ENCODE measurements around the gene GSTA4. TPM values are rescaled to one million over a fixed set of nuclear protein-coding genes. Genes with fewer than 3 reads are reported as not detected.
"Not testable (repeated sequence)": the region's sequence is repeated elsewhere in the genome, so short reads cannot be mapped to it uniquely, and the experiment has no call there.

GSTA4 gene
- total RNA-seq, 1 donor from 2014 or later = 12.1 TPM

DNA sequence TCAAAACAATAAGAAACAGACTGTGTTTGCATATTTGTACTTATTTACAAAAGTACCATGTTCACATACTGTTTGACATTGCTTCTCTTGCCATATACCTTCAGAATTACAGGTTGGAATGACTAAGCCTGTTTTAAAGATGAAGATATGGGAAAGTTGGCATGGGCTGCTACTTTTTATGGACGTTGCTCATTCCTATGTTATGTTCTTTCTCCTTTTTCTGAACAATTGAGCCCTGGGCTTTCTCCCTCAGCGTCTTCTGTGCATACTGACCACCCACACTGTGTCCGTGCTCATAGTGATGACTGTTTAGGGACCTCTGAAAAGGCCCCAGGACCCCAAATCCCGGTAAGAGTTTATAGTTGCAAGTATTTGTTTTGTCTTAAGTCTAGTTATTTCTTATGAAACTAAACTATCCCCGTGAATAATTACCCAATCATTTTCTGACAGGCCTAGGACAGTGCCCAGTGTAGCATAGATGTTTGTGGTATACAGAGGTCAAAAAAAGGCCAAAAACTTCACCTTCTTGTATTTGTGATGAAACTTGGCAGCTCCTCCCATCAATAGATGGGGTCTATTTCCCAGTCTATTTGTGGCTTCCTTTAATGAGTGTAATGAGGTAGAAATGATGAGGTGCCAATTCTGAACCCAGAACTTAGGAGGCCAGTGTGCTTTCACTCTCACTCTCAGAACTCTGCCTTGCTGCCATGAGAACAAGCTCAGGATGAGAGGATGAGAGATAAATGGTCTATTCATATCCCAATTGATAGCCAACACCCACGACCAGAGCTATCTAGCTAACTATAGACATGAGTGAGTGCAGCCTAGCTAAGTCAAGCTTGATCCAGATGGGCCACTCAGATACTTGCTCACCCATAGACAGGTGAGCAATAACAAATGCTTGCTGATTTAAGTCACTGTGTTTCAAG, 40.9 kb downstream of the GSTA4 start:
- no peak overlapping the region for H3K4me3 ChIP-seq (ENCODE audit: low read depth, low read length)
- TF ChIP-seq CTCF (conservative IDR thresholded peaks at IDR 0.05; ENCODE audit: low read depth, low read length) = no peak
- DNase-seq (ENCODE audit: low read depth) = no peak

- no peak overlapping the region for H3K4me3 ChIP-seq (ENCODE audit: low read depth, low read length)
- no peak for TF ChIP-seq CTCF (conservative IDR thresholded peaks at IDR 0.05; ENCODE audit: low read depth, low read length)
- DNase-seq (ENCODE audit: low read depth) = no peak
Observed at GRCh38 chr6:52946306-52946705, 48.8 kb downstream of the GSTA4 start.

DNA sequence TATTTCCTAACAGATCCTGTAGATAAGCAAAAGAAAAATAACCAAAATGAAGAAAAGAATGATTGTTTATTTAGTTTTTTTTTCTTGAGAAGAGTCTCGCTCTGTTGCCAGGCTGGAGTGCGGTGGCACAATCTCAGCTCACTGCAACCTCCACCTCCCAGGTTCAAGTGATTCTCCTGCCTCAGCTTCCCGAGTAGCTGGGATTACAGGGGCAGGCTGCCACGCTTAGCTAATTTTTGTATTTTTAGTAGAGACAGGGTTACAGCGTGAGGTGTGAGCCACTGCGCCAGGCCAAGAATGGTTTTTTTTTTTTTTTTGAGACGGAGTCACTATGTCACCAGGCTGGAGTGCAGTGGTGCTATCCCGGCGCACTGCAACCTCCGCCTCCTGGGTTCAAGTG, 52.3 kb downstream of the GSTA4 start:
- DNase-seq (ENCODE audit: low read depth); H3K4me3 ChIP-seq (ENCODE audit: low read depth, low read length): not testable (repeated sequence)

DNA sequence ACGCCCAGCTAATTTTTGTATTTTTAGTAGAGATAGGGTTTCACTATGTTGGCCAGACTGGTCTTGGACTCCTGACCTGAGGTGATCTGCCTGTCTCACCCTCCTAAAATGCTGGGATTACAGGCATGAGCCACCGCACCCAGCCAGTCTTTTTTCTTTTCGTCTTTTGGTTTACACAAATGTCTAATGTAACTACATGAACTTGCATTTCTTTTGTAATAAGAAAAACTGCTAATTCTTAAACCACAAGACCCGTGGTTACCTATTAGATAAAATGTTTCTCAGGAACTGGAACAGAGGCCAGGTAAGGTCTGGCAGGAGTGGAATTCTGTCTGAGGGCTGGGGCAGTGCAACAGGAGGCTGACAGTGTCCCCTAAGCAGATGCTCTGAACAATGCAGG, 52.9 kb downstream of the GSTA4 start:
- no peak for DNase-seq (ENCODE audit: low read depth)
- no peak overlapping the region for H3K4me3 ChIP-seq (ENCODE audit: low read depth, low read length)
- no peak for TF ChIP-seq CTCF (conservative IDR thresholded peaks at IDR 0.05; ENCODE audit: low read depth, low read length)

DNA sequence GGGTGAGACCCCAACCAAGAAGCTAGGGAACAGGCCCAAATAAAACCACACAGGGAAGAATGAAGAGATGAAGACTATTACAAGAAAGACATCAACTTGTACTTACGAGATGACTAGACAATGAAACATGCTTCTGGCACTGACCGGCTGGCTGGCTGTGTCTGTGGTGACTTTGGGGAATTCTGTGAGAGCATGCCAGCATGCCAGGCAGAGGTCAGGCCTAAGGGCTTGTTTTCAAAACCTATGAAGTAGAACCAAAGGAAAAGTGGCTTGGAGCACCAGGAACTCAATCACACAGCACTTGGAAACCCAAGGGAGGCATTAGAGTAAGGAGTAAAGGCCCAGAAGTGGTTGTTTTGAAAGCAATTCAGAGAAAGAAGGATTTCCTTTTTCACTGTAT, 57.2 kb downstream of the GSTA4 start:
- H3K4me3 ChIP-seq (ENCODE audit: low read depth, low read length) = no peak overlapping the region
- TF ChIP-seq CTCF (conservative IDR thresholded peaks at IDR 0.05; ENCODE audit: low read depth, low read length) = no peak
- DNase-seq (ENCODE audit: low read depth) = peak; percentile 74

- H3K4me3 ChIP-seq (ENCODE audit: low read depth, low read length) = no peak overlapping the region
- DNase-seq (ENCODE audit: low read depth) = no peak
- TF ChIP-seq CTCF (conservative IDR thresholded peaks at IDR 0.05; ENCODE audit: low read depth, low read length) = no peak
Observed at GRCh38 chr6:52933778-52934177, 61.3 kb downstream of the GSTA4 start.

- DNase-seq (ENCODE audit: low read depth) = no peak
- no peak overlapping the region for H3K4me3 ChIP-seq (ENCODE audit: low read depth, low read length)
- no peak for TF ChIP-seq CTCF (conservative IDR thresholded peaks at IDR 0.05; ENCODE audit: low read depth, low read length)
Observed at GRCh38 chr6:52931351-52931750, 63.7 kb downstream of the GSTA4 start.
